ENCODE results near the gene ENPP3. TPM values are rescaled to one million over a fixed set of nuclear protein-coding genes. Genes with fewer than 3 reads are reported as not detected.

ENPP3 gene
- polyA plus RNA-seq, 1 of the 3 experiments (the other 2 are of a cell fraction) = not detected

DNA sequence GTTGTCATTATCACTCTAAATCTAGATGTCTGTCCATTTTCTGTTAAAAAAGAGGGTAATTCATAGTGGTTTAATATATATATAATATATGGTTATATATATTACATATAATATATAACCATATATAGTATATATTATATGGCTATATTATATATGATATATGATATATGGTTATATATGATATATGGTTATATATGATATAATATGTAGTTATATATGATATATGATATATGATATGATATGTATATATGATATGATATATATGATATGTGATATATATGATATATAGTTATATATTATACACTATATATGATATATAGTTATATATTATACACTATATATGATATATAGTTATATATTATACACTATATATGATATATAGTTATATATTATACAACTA lies 55.5 kb downstream of the ENPP3 start:
- ChIA-PET CTCF (no interaction called here), POLR2A (no interaction called here)
- H3K27ac ChIP-seq (ENCODE audit: low read depth in 2 of 2, low read length in 1 of 2) = no peak overlapping the region

More for the DNA sequence above, 55.5 kb downstream of the ENPP3 start:
- Histone ChIP-seq H3F3A (replicated peaks; ENCODE audit: insufficient read depth) (no peaks in the 10 kb centered on the region), H2AFZ (ENCODE audit: low read depth) (no peak overlapping the region), H3K4me3 (ENCODE audit: low read depth in 2 of 2, low read length in 1 of 2) (no peak overlapping the region), H4K20me1 (ENCODE audit: insufficient read depth) (no peaks in the 10 kb centered on the region), H3K9me3 (no peaks in the 10 kb centered on the region), H3K9me2 (no peaks in the 10 kb centered on the region), H3K27me3 (ENCODE audit: insufficient read depth) (peaks cover 12% of the 10 kb centered on the region; the same call in 1 of the 2 replicates), H3K79me2 (ENCODE audit: insufficient read depth) (no peaks in the 10 kb centered on the region), H3K4me1 (ENCODE audit: control insufficient read depth in 1 of 2, insufficient read depth in 2 of 2, low read depth in 1 of 2, low read length in 1 of 2) (no peaks in the 10 kb centered on the region), H3K4me2 (no peak overlapping the region), H3K9ac (no peak overlapping the region), H3K36me3 (replicated peaks in 1 of 2; ENCODE audit: control insufficient read depth in 1 of 2, insufficient read depth in 2 of 2, low read length in 1 of 2) (no peaks in the 10 kb centered on the region)
- TF ChIP-seq TAF1 (IDR thresholded peaks at IDR 0.05; ENCODE audit: borderline replicate concordance, low read depth, low read length) (no peak), FOXM1 (IDR thresholded peaks at IDR 0.05; ENCODE audit: low read depth) (no peak), JUND (IDR thresholded peaks at IDR 0.05) (no peak), RAD21 (IDR thresholded peaks at IDR 0.05; ENCODE audit: low read length) (no peak), RXRA (IDR thresholded peaks at IDR 0.05; ENCODE audit: borderline replicate concordance, low read depth) (no peak), ELF1 (IDR thresholded peaks at IDR 0.05) (no peak), TEAD4 (IDR thresholded peaks at IDR 0.05; ENCODE audit: borderline replicate concordance, insufficient read depth) (no peak), NFIC (IDR thresholded peaks at IDR 0.05; ENCODE audit: borderline replicate concordance) (no peak)
- TF ChIP-seq, protein P1, sequence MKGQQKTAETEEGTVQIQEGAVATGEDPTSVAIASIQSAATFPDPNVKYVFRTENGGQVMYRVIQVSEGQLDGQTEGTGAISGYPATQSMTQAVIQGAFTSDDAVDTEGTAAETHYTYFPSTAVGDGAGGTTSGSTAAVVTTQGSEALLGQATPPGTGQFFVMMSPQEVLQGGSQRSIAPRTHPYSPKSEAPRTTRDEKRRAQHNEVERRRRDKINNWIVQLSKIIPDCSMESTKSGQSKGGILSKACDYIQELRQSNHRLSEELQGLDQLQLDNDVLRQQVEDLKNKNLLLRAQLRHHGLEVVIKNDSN (IDR thresholded peaks at IDR 0.05; ENCODE audit: borderline replicate concordance, low read depth) = no peak
- TF ChIP-seq, protein P2, sequence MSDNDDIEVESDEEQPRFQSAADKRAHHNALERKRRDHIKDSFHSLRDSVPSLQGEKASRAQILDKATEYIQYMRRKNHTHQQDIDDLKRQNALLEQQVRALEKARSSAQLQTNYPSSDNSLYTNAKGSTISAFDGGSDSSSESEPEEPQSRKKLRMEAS (IDR thresholded peaks at IDR 0.05; ENCODE audit: low read depth) = no peak
- TF ChIP-seq, protein P3, sequence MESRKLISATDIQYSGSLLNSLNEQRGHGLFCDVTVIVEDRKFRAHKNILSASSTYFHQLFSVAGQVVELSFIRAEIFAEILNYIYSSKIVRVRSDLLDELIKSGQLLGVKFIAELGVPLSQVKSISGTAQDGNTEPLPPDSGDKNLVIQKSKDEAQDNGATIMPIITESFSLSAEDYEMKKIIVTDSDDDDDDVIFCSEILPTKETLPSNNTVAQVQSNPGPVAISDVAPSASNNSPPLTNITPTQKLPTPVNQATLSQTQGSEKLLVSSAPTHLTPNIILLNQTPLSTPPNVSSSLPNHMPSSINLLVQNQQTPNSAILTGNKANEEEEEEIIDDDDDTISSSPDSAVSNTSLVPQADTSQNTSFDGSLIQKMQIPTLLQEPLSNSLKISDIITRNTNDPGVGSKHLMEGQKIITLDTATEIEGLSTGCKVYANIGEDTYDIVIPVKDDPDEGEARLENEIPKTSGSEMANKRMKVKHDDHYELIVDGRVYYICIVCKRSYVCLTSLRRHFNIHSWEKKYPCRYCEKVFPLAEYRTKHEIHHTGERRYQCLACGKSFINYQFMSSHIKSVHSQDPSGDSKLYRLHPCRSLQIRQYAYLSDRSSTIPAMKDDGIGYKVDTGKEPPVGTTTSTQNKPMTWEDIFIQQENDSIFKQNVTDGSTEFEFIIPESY (IDR thresholded peaks at IDR 0.05; ENCODE audit: borderline replicate concordance, low read depth) = no peak
- TF ChIP-seq, protein P4, sequence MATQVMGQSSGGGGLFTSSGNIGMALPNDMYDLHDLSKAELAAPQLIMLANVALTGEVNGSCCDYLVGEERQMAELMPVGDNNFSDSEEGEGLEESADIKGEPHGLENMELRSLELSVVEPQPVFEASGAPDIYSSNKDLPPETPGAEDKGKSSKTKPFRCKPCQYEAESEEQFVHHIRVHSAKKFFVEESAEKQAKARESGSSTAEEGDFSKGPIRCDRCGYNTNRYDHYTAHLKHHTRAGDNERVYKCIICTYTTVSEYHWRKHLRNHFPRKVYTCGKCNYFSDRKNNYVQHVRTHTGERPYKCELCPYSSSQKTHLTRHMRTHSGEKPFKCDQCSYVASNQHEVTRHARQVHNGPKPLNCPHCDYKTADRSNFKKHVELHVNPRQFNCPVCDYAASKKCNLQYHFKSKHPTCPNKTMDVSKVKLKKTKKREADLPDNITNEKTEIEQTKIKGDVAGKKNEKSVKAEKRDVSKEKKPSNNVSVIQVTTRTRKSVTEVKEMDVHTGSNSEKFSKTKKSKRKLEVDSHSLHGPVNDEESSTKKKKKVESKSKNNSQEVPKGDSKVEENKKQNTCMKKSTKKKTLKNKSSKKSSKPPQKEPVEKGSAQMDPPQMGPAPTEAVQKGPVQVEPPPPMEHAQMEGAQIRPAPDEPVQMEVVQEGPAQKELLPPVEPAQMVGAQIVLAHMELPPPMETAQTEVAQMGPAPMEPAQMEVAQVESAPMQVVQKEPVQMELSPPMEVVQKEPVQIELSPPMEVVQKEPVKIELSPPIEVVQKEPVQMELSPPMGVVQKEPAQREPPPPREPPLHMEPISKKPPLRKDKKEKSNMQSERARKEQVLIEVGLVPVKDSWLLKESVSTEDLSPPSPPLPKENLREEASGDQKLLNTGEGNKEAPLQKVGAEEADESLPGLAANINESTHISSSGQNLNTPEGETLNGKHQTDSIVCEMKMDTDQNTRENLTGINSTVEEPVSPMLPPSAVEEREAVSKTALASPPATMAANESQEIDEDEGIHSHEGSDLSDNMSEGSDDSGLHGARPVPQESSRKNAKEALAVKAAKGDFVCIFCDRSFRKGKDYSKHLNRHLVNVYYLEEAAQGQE (IDR thresholded peaks at IDR 0.05; ENCODE audit: low read depth, low read length) = no peak
- TF ChIP-seq, protein P5, sequence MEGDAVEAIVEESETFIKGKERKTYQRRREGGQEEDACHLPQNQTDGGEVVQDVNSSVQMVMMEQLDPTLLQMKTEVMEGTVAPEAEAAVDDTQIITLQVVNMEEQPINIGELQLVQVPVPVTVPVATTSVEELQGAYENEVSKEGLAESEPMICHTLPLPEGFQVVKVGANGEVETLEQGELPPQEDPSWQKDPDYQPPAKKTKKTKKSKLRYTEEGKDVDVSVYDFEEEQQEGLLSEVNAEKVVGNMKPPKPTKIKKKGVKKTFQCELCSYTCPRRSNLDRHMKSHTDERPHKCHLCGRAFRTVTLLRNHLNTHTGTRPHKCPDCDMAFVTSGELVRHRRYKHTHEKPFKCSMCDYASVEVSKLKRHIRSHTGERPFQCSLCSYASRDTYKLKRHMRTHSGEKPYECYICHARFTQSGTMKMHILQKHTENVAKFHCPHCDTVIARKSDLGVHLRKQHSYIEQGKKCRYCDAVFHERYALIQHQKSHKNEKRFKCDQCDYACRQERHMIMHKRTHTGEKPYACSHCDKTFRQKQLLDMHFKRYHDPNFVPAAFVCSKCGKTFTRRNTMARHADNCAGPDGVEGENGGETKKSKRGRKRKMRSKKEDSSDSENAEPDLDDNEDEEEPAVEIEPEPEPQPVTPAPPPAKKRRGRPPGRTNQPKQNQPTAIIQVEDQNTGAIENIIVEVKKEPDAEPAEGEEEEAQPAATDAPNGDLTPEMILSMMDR (IDR thresholded peaks at IDR 0.05) = no peak
- no peak for DNase-seq
